ENCODE measurements around the gene AXIN2.

Gene AXIN2

GRCh38 chr17:65554553-65555223 is 6.8 kb downstream of the AXIN2 start:
- no peak for DNase-seq (ENCODE audit: low read depth)

DNA sequence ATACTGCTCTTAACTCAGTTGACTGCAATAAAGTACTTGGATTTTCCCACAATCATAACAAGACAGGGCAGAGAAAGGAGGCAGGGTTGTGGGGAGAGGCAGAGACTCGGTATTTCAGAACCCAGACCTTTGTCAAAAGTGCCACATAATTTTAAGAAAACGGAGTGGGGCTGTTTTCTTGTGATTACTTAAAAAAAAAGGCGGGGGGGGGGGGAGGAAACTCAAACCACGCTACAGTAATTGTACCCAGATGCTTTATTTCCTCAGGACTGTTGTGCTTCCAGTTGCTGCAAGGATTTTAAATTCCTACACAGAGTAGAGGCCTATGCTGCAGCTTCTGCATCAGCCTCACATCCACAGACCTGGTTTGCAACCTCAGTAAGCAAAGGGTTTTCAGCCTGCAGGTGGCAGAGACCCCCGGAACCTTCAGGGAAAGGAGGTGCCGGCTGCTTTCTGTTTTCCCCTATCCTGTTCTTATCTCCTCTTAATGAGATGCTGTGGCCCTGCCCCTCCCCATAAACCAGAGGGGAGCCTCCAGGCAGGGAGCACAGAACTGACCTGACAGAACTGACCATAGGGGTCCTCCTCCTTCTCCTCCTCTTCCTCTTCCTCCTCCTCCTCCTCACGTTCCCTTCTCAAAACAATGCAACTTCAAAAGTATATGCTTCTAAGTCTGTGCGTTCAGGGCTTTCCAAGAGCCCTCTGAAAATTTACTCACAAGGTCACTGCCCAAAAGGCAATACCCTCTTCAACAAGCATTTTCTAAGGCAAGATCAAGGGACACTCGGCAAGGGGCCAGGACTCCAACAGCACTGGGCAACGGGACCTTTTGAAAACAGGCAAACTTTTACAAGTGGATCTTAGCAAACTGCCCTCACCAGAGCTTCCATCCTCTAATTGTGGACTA is 7.5 kb downstream of the AXIN2 start:
- DNase-seq (ENCODE audit: low read depth) = no peak

DNA sequence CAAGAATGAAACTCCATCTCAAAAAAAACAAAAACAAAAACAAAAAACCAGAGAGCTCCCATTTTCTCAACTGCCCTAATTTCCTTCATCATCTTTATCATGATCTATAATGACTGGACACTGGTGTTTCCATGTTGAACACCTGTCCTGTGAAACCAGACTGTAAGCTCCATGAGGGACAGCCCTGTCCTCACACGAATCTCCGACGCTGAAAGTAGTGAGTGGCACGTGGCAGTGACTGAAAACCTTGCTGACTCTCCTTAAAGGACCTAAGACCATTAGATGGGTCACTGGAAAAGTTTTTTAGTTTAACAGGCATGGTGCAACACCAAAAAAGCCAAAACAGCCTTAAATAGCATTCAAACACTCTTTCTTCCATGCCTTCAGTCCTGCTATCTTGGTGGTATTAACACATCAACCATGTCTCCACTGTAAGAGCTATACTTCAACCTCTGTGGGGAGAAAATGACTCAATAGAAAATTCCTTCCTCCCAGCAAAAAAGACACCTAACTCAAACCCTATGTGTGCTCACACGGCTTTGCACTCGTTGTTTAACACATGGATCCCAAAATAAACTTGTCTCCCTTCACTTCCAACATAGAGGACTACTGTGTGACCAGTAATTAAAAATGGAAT is 8.3 kb downstream of the AXIN2 start:
- DNase-seq (ENCODE audit: low read depth) = no peak

GRCh38 chr17:65552214-65552613 is 9.2 kb downstream of the AXIN2 start:
- no peak for DNase-seq (ENCODE audit: low read depth)

GRCh38 chr17:65551267-65552040 is 10.0 kb downstream of the AXIN2 start:
- DNase-seq (ENCODE audit: low read depth) = no peak

DNA sequence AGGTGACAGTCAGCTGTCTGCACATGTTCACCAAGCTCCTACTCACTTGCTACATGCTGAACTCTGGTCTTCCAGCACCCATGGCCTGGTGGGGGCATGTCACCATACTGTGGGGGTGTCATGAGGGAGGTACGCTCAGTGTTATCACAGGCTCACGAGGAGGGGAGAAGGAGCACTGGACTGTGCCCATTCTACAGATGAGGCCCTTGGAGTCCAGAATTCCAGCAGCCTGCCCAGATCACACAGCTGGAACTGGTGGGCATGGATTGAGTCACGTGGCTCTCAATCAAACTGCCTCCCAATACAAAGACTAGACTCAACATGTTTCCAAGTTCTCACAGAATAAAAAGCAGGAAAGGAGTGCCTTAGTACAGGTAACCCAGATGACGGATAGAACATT is 10.7 kb downstream of the AXIN2 start:
- no peak for DNase-seq (ENCODE audit: low read depth)

DNA sequence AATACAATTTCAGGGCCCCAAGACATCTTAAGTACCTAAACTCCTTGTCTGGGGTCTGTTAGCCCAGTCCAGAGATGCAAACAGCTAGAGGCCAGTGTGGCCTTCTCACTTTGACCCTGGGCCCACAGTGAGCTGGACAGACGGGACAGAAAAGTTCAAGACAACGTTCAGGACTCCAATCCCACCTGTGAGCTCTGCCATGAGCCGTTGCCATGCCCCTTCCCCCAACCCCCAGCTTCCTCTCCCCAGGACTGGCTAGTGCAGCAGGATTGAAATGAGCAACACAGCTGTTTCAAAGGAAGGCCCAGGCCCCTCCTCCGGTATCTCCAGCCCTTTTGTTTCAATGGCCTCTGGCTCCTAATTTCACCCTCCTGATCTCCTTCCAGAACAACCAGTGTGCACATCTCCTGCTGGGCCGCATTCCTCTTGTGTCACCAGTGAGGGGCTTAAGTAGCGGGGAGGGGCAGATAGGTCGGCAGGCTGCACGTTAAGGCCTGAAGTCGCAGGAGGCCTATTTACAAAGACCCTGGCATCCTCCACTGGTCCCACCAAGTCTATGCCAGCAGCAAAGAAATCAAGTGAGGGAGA is 11.3 kb downstream of the AXIN2 start:
- DNase-seq (ENCODE audit: low read depth) = no peak

DNA sequence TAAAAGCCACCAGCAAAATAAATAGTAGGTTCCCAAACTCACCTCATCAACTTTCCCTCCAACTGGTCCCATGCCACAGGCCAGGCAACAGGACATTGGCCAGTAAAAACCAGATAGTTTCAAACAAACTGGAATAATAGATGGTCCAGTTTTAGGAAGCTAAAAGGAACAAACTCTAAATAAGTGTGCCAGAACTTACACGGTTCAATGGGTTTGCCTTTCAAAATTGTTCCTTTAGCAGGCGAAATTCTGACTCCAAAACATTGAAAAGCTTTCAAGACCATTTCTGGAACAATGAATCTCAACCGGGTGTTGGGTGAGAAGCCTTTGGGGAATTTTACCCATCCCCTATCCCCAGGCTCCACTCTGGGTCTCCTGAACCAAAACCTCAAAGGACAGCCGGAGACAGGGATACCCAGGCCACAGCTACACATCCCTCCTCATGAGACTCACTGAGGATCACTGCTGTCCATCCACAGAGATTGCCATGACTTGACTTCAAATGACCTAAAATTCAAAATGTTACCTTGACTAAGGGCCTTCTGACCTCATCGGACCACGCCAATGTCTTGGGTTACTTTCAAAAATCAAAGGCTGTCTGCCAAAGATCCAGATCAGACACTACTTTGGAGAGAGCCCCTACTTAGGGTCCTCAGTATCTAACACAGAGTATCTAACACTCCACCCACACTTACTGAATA is 13.0 kb downstream of the AXIN2 start:
- DNase-seq (ENCODE audit: low read depth) = no peak

DNA sequence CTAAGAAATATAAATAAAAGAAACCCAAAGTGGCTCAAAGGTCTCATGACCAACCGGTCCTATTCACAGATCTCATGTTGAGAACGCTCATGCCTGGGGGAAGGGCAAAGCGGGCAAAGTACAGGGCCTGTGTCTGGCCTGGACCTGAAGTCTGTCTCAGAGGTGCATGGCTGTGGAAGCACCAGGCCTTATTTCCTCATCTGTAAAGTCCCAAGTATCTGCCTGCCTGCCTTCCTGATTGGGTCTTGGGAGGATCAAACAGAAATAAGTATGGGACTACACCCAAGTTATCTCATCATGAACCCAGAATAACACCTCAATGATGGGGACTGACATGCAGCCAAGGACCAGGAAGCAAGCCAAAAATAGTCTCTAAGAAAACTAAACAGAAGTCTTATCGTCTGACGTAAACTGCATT is 14.2 kb downstream of the AXIN2 start:
- no peak for DNase-seq (ENCODE audit: low read depth)

GRCh38 chr17:65546579-65546978 is 14.9 kb downstream of the AXIN2 start:
- no peak for DNase-seq (ENCODE audit: low read depth)

GRCh38 chr17:65545705-65546523 is 15.5 kb downstream of the AXIN2 start:
- DNase-seq (ENCODE audit: low read depth) = no peak

DNA sequence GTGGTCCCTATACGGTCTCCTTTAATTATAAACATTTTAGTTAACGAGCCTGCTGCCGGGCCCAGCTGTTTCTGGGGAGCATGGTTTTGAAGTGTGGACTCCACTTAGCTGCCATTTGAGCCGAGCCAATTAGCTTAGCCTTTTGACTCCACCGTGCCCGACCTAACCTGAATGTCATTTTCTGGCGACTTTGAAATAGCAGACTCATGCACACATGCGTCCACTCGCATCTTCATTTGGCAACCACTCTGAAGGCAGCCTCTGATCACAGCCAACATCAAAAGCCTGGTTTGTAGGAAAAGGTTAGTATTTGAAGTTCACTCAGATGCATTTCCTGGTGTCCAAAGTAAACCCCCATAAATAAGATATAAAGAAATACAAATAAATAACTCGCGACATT is 16.8 kb downstream of the AXIN2 start:
- no peak for DNase-seq (ENCODE audit: low read depth)

DNA sequence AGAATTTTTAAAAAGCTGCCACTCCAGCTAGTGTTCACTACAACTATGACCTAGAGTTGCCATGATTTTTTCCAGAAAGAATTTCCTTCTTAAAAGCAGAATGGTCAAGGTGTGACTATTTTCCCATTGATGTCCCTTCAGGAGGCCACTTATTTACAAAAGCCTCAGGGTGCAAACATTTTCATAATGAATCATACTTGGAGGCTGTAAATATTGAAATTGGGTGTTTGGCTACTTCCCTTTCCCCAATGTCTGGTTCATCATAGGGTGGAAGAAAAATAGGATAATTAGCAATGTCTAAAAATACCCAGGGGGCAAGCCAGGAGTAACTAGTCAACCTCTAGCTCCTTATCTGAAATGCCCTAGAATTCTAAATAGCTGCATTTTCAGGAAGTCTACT is 18.8 kb downstream of the AXIN2 start:
- no peak for DNase-seq (ENCODE audit: low read depth)

DNA sequence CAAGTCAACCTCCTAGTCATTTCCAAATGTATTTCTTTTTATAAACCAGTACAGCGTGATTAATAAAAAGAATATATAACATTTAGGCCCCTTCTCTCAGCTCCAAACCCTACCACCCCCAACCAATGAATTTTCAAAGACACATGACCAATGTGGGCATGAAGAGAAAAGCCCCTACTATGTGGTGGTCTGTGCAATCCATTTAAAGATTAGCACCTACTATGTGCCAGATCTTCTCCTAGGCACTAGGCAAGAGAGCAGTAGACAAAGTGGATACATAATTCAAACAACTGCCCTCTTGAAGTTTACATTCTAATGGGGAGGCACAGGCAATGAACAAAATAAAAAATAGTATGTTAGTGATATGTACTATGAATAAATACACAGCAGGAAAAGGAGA is 19.4 kb downstream of the AXIN2 start:
- no peak for DNase-seq (ENCODE audit: low read depth)

GRCh38 chr17:65541453-65541852 is 20.0 kb downstream of the AXIN2 start:
- no peak for DNase-seq (ENCODE audit: low read depth)

DNA sequence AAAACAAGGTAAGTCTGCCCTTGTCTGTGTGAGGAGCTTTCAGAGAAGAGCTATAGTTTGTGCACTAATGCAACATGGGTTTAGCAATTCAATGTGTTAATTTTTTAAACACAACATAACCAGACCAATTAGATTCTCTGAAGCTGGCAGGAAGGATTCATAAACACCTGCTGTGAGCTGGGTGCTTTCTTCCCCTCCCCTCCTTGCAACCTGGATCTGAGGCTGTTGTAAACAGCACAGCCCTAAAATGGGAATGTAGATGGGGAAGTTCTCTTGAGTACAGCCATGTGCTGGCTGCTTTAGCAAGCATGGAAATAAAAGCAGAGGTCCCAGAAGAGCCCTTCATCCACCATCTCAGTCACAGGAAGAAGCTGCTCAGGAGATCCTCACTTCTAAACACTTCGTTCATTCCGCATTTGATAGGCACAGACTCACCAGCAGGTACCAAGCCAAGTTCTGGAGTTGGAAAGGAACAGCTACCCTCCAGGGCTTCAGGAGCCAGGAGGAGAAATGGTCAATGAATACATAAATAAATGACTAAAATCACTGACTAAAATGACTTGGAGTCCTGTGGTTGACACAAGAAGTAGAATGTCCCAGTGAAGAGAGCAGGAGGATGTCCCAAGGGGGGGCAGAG is 21.7 kb downstream of the AXIN2 start:
- no peak for DNase-seq (ENCODE audit: low read depth)

GRCh38 chr17:65538675-65539529 is 22.5 kb downstream of the AXIN2 start:
- no peak for DNase-seq (ENCODE audit: low read depth)

DNA sequence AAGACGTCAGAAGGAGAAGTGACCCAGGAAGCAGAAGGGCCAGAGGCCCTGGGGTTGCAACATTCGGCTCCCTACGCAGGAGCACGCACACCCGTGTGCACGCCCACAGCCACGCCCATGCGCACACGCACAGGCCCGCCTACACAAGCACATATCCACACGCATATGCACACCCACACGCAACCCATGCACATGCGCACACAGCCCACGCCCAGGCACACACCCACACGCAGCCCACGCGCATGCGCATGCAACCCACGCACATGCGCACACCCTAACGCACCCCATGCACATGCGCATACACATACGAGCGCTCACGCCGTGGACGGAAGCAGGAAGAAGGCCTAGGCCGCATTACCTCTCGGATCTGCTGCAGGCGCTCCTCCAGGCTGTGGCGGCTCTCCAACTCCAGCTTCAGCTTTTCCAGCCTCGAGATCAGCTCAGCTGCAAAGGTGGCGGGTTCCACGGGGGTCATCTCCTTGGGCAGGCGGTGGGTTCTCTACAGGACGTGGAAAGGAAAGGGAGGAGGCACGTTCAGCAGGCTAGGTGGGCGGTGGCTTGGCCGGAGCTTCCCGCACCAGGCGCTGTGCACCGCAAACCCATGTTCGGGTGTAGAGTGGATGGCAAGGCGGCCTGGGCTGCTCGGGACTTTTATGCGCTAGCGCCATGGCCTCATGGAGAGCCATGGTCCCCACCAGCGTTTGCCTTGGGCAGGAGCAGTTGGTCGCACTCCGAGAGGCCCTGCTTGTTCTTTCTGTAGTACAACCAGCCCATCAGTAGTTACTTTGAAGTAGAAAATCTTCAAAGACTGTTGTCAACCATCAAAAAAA is 23.4 kb downstream of the AXIN2 start:
- DNase-seq (ENCODE audit: low read depth) = no peak

All from stimulated activated CD8-positive, alpha-beta memory T cell treated with anti-CD3 and anti-CD28 coated beads, Interleukin-12 subunit alpha, Interleukin-12 subunit beta, amount 100 ng/mL, for 1 hour (primary cell).